Body of pancreas (tissue), 4 donors: Measurements from ENCODE around the gene FKBP2.

Source experiments
- CTCF ChIP-seq, 7 experiments: fragments of 450-650 bp in 4 of 7; fragments of 200-600 bp in 3 of 7; sonication (generic) in 3 of 7; IDR thresholded peaks; one replicate each; pipeline ENCODE4 v1.5.1; 2016 to 2019; ENCODE audit warnings: antibody characterized with exemption in 7 of 7
- POLR2A ChIP-seq, 3 donors: fragments of 450-650 bp; IDR thresholded peaks; one replicate each; pipeline ENCODE4 v1.6.1; 2016; ENCODE audit warnings: antibody characterized with exemption in 3 of 3, mild to moderate bottlenecking in 2 of 3

GRCh38 chr11:64258356-64258755 lies 17.5 kb downstream of the FKBP2 start:
- no peak for TF ChIP-seq CTCF (IDR thresholded peaks at IDR 0.05)
- no peak for TF ChIP-seq POLR2A (IDR thresholded peaks at IDR 0.05)
